GM12865 (cell line): ENCODE results near the gene HGFAC.

Source experiments
- DNase-seq: peaks from one replicate; pipeline ENCODE4 v3.0.0; 2010; ENCODE audit warnings: low read depth
- H3K4me3 ChIP-seq: 2 replicates; pipeline ENCODE4 v1.5.1; 2011; ENCODE audit warnings: mild to moderate bottlenecking, low read depth, low read length, control low read depth
- CTCF ChIP-seq: IDR thresholded peaks from 2 replicates; pipeline ENCODE4 v1.5.1; 2011; ENCODE audit warnings: low read length, control low read depth, low read depth, inconsistent platforms; ENCODE audit not compliant: insufficient read depth; ENCODE audit errors: missing control alignments

HGFAC gene

GRCh38 chr4:3426465-3427133 is 15.2 kb upstream of the HGFAC start:
- no peak overlapping the region for H3K4me3 ChIP-seq
- no peak for TF ChIP-seq CTCF
- DNase-seq: no peak

GRCh38 chr4:3427134-3427476 is 14.7 kb upstream of the HGFAC start:
- no peak for DNase-seq
- TF ChIP-seq CTCF: no peak

GRCh38 chr4:3427706-3428446 is 13.9 kb upstream of the HGFAC start:
- TF ChIP-seq CTCF: no peak
- H3K4me3 ChIP-seq: no peak overlapping the region

More at GRCh38 chr4:3427134-3427476, 14.7 kb upstream of the HGFAC start:
- no peak overlapping the region for H3K4me3 ChIP-seq

GRCh38 chr4:3429651-3430050 is 12.1 kb upstream of the HGFAC start:
- TF ChIP-seq CTCF: no peak
- DNase-seq: no peak
- no peak overlapping the region for H3K4me3 ChIP-seq

More at GRCh38 chr4:3427706-3428446, 13.9 kb upstream of the HGFAC start:
- no peak for DNase-seq

GRCh38 chr4:3430524-3430923 is 11.2 kb upstream of the HGFAC start:
- no peak overlapping the region for H3K4me3 ChIP-seq
- TF ChIP-seq CTCF: no peak
- DNase-seq: no peak

GRCh38 chr4:3431446-3431993 is 10.2 kb upstream of the HGFAC start:
- TF ChIP-seq CTCF: no peak
- no peak overlapping the region for H3K4me3 ChIP-seq
- no peak for DNase-seq

GRCh38 chr4:3432381-3432790 is 9.4 kb upstream of the HGFAC start:
- TF ChIP-seq CTCF: no peak
- no peak overlapping the region for H3K4me3 ChIP-seq
- DNase-seq: no peak
